Measurements from ENCODE around the gene DLX3.

- TF ChIP-seq, protein P1, sequence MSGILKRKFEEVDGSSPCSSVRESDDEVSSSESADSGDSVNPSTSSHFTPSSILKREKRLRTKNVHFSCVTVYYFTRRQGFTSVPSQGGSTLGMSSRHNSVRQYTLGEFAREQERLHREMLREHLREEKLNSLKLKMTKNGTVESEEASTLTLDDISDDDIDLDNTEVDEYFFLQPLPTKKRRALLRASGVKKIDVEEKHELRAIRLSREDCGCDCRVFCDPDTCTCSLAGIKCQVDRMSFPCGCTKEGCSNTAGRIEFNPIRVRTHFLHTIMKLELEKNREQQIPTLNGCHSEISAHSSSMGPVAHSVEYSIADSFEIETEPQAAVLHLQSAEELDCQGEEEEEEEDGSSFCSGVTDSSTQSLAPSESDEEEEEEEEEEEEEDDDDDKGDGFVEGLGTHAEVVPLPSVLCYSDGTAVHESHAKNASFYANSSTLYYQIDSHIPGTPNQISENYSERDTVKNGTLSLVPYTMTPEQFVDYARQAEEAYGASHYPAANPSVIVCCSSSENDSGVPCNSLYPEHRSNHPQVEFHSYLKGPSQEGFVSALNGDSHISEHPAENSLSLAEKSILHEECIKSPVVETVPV (CRISPR knock-in tag; IDR thresholded peaks at IDR 0.05) = no peak
- TF ChIP-seq PATZ1 (CRISPR knock-in tag; IDR thresholded peaks at IDR 0.05; ENCODE audit: borderline replicate concordance) = no peak
- no peak for TF ChIP-seq OSR1 (CRISPR knock-in tag; IDR thresholded peaks at IDR 0.05)
- TF ChIP-seq ISL1 (CRISPR knock-in tag; IDR thresholded peaks at IDR 0.05) = no peak
- TF ChIP-seq ZNF8 (CRISPR knock-in tag; IDR thresholded peaks at IDR 0.05) = no peak
- TF ChIP-seq RARB (CRISPR knock-in tag; IDR thresholded peaks at IDR 0.05) = no peak
- no peak for TF ChIP-seq BACH2 (CRISPR knock-in tag; IDR thresholded peaks at IDR 0.05; ENCODE audit: borderline replicate concordance)
- TF ChIP-seq ZNF70 (CRISPR knock-in tag; IDR thresholded peaks at IDR 0.05) = no peak
- no peak for TF ChIP-seq TCF4 (CRISPR knock-in tag; IDR thresholded peaks at IDR 0.05; ENCODE audit: borderline replicate concordance)
- no peak for TF ChIP-seq SNAI2 (CRISPR knock-in tag; IDR thresholded peaks at IDR 0.05)
- no peak for TF ChIP-seq CREB5 (CRISPR knock-in tag; IDR thresholded peaks at IDR 0.05; ENCODE audit: low read depth)
- TF ChIP-seq, protein P2, sequence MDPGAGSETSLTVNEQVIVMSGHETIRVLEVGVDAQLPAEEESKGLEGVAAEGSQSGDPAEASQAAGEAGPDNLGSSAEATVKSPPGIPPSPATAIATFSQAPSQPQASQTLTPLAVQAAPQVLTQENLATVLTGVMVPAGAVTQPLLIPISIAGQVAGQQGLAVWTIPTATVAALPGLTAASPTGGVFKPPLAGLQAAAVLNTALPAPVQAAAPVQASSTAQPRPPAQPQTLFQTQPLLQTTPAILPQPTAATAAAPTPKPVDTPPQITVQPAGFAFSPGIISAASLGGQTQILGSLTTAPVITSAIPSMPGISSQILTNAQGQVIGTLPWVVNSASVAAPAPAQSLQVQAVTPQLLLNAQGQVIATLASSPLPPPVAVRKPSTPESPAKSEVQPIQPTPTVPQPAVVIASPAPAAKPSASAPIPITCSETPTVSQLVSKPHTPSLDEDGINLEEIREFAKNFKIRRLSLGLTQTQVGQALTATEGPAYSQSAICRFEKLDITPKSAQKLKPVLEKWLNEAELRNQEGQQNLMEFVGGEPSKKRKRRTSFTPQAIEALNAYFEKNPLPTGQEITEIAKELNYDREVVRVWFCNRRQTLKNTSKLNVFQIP (CRISPR knock-in tag; IDR thresholded peaks at IDR 0.05; ENCODE audit: borderline replicate concordance, low read depth) = no peak
- no peak for TF ChIP-seq CSDC2 (CRISPR knock-in tag; IDR thresholded peaks at IDR 0.05)
Observed at GRCh38 chr17:50020841-50021599, 26.0 kb upstream of the DLX3 start.
